B cell (primary cell): ENCODE results near the gene RNASE12. TPM values are rescaled to one million over a fixed set of nuclear protein-coding genes. Genes with fewer than 3 reads are reported as not detected.

Experiments used
- ATAC-seq: fragments of 200-7000 bp; cut with Tn5 transposase; one replicate; pipeline ENCODE4 v1.10.0; 2021; ENCODE audit warnings: low read depth, mild to moderate bottlenecking, moderate number of reproducible peaks, moderate library complexity
- CTCF ChIA-PET: fragments of 350-600 bp; sonication (Branson Sonifier 250); formaldehyde crosslinking; loops from one replicate; lab custom pipeline; 2021; ENCODE audit warnings: antibody characterized with exemption, inconsistent platforms; lab: Charles Lee
- POLR2A ChIA-PET: fragments of 350-600 bp; sonication (Branson Sonifier 250); formaldehyde crosslinking; loops from one replicate; lab custom pipeline; 2021; ENCODE audit warnings: antibody characterized with exemption; lab: Charles Lee
- DNase-seq: peaks from one replicate; pipeline ENCODE4 v3.0.0; 2013
- H2AFZ ChIP-seq: 2 replicates; pipeline ENCODE4 v1.6.1; 2012; ENCODE audit warnings: mild to moderate bottlenecking, low read depth, low read length; ENCODE audit not compliant: insufficient read depth, poor library complexity, severe bottlenecking
- H3K27ac ChIP-seq, 2 donors: 1 replicate in 1 of 2; 2 replicates in 1 of 2; pipeline ENCODE4 v1.5.1; 2012 to 2013; ENCODE audit warnings: low read length in 2 of 2, mild to moderate bottlenecking in 2 of 2, moderate library complexity in 1 of 2
- H3K27me3 ChIP-seq, 4 experiments: fragments of 200-600 bp in 1 of 4; sonication (generic) in 1 of 4; replicated peaks in 1 of 4; 1 replicate in 2 of 4; 2 replicates in 2 of 4; pipeline versions ENCODE4 v1.6.1 to v1.7.0; 2013 to 2016; ENCODE audit warnings: low read length in 3 of 4, mild to moderate bottlenecking in 2 of 4, mixed read lengths in 1 of 4, moderate library complexity in 1 of 4; ENCODE audit not compliant: insufficient read depth in 4 of 4, control insufficient read depth in 3 of 4; ENCODE audit errors: control extremely low read depth in 1 of 4
- H3K36me3 ChIP-seq, 2 experiments: replicated peaks in 1 of 2; 1 replicate in 1 of 2; 2 replicates in 1 of 2; pipeline versions ENCODE4 v1.6.1 to v1.7.1; 2013; ENCODE audit warnings: low read length in 1 of 2; ENCODE audit not compliant: insufficient read depth in 2 of 2, control insufficient read depth in 1 of 2; ENCODE audit errors: control extremely low read depth in 1 of 2, extremely low read depth in 1 of 2
- H3K4me1 ChIP-seq, 2 donors: fragments of 200-600 bp in 1 of 2; sonication (generic) in 1 of 2; 1 replicate in 1 of 2; 2 replicates in 1 of 2; pipeline versions ENCODE4 v1.5.1 to v1.6.1; 2013 to 2017; ENCODE audit warnings: low read length in 2 of 2; ENCODE audit not compliant: control insufficient read depth in 2 of 2, insufficient read depth in 2 of 2
- H3K4me2 ChIP-seq: replicated peaks from 2 replicates; pipeline ENCODE3; 2012; ENCODE audit warnings: mild to moderate bottlenecking, low read depth, low read length; ENCODE audit not compliant: poor library complexity, severe bottlenecking
- H3K4me3 ChIP-seq, 5 experiments: fragments of 200-600 bp in 1 of 5; sonication (generic) in 1 of 5; 1 replicate in 3 of 5; 2 replicates in 2 of 5; pipeline versions ENCODE4 v1.5.1 to v1.7.0; 2011 to 2016; ENCODE audit warnings: low read length in 4 of 5, mild to moderate bottlenecking in 4 of 5, low read depth in 2 of 5, control low read depth in 1 of 5, moderate library complexity in 1 of 5; ENCODE audit not compliant: insufficient read depth in 1 of 5; ENCODE audit errors: control extremely low read depth in 1 of 5, extremely low read depth in 1 of 5
- H3K79me2 ChIP-seq: fragments of 200-600 bp; sonication (generic); one replicate; pipeline ENCODE4 v1.6.0; 2016; ENCODE audit warnings: low read length; ENCODE audit not compliant: control insufficient read depth, insufficient read depth
- H3K9ac ChIP-seq: fragments of 200-600 bp; sonication (generic); 2 replicates; pipeline ENCODE4 v1.6.1; 2017; ENCODE audit warnings: mild to moderate bottlenecking, low read length, moderate library complexity
- H3K9me3 ChIP-seq, 3 donors: one replicate each; pipeline versions ENCODE4 v1.6.1 to v1.7.1; 2013; ENCODE audit warnings: low read length in 2 of 3; ENCODE audit not compliant: control insufficient read depth in 2 of 3, insufficient read depth in 1 of 3; ENCODE audit errors: control extremely low read depth in 1 of 3
- H4K20me1 ChIP-seq: 2 replicates; pipeline ENCODE4 v1.6.0; 2012; ENCODE audit warnings: mild to moderate bottlenecking, low read length; ENCODE audit not compliant: insufficient read depth, control insufficient read depth, poor library complexity, severe bottlenecking
- H3K27ac Mint-ChIP-seq: one replicate; pipeline ENCODE4 v1.8.0; 2021; ENCODE audit warnings: mixed read lengths
- H3K27me3 Mint-ChIP-seq: one replicate; pipeline ENCODE4 v1.8.0; 2021; ENCODE audit warnings: mixed read lengths
- H3K4me1 Mint-ChIP-seq: one replicate; pipeline ENCODE4 v1.8.0; 2021; ENCODE audit warnings: mixed read lengths
- H3K4me3 Mint-ChIP-seq: one replicate; pipeline ENCODE4 v1.8.0; 2021; ENCODE audit warnings: mixed read lengths
- H3K9me3 Mint-ChIP-seq: one replicate; pipeline ENCODE4 v1.8.0; 2022; ENCODE audit warnings: mixed read lengths; ENCODE audit not compliant: insufficient read depth
- EZH2 ChIP-seq: IDR thresholded peaks from 2 replicates; pipeline ENCODE4 v1.6.1; 2012; ENCODE audit warnings: borderline replicate concordance, low read depth, mild to moderate bottlenecking, moderate library complexity, low read length; ENCODE audit not compliant: insufficient read depth, poor library complexity, severe bottlenecking
- WGBS: methylation state at CpG from one replicate; pipeline ENCODE4 v1.1.5; 2013; ENCODE audit warnings: missing lambda C conversion rate; ENCODE audit not compliant: insufficient coverage; 5-methylcytosine and 5-hydroxymethylcytosine counted together
- intact Hi-C: fragments of 100-400 bp; cut with micrococcal nuclease; formaldehyde crosslinking; loops from one replicate; pipeline ENCODE4 v1.10.0; 2022
- polyA plus RNA-seq: library from polyadenylated mRNA; depleted of rRNA; stranded (reverse); fragments of >200 nt; gene quantifications from 2 replicates; pipeline ENCODE4 v1.2.3, GENCODE V29; 2012
- total RNA-seq, 2 donors: library from RNA; stranded (reverse); fragments of 120-200 nt in 1 of 2; gene quantifications; 1 replicate in 1 of 2; 2 replicates in 1 of 2; pipeline versions ENCODE4 v1.2.3 to v1.2.4, GENCODE V29; 2013 to 2022
- TF ChIP-seq, protein P1 (sequence below): fragments of 200-600 bp; IDR thresholded peaks from one replicate; pipeline ENCODE4 v1.8.0; 2022; ENCODE audit warnings: antibody characterized with exemption, mild to moderate bottlenecking

Gene RNASE12
- total and polyA plus RNA-seq, 2 donors (not counting 1 experiment from before 2014, with no cell fraction given): not detected

DNA sequence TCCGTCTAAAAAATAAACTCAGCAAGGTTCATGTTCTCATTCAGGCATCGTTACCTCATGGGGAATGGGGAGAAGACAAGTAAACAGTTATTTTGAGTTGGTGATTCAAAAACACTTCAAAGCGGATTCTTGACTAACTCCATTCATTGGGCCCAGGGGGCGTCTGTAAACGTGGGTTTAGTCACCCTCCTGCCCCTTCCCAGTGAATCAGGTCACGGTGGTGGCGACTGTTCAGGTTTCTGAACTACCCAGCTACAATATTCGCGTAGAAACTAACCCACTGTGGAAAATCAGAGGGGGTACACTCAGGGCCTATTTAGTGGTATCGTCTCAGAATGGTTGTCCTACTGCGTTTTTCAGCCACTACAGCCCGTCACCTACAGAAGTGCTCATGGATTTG is 35.1 kb upstream of the RNASE12 start:
- peak overlapping the region; percentile 10 for H2AFZ ChIP-seq
- H3K4me3 ChIP-seq: peak overlapping the region in 2 of 5 experiments; percentile 5 to 47
- no peak overlapping the region for H3K27ac Mint-ChIP-seq
- no peaks in the 10 kb centered on the region for H3K79me2 ChIP-seq
- no peaks in the 10 kb centered on the region for H3K9me3 Mint-ChIP-seq
- peaks cover 76% of the 10 kb centered on the region for H3K4me1 Mint-ChIP-seq
- no peaks in the 10 kb centered on the region for H3K36me3 ChIP-seq
- peak overlapping the region; percentile 88 for H3K4me3 Mint-ChIP-seq
- ChIA-PET CTCF (interaction anchor here (0.7 to 1.0 kb wide), 2 partner anchors 65 to 298 kb away, joined by 3 to 5 read pairs; no protein-coding TSS in a partner anchor), POLR2A (interaction anchor here (0.6 kb wide), 1 partner anchor 28 kb away, joined by 5 read pairs; no protein-coding TSS in a partner anchor)
- peak overlapping the region; percentile 68 for H3K4me2 ChIP-seq
- peaks cover 56 to 64% of the 10 kb centered on the region in 2 donors for H3K4me1 ChIP-seq
- intact Hi-C loops: no loop called here
- peaks cover 0 to 20% (median 4%) of the 10 kb centered on the region in 4 experiments for H3K27me3 ChIP-seq
- TF ChIP-seq, protein P1, sequence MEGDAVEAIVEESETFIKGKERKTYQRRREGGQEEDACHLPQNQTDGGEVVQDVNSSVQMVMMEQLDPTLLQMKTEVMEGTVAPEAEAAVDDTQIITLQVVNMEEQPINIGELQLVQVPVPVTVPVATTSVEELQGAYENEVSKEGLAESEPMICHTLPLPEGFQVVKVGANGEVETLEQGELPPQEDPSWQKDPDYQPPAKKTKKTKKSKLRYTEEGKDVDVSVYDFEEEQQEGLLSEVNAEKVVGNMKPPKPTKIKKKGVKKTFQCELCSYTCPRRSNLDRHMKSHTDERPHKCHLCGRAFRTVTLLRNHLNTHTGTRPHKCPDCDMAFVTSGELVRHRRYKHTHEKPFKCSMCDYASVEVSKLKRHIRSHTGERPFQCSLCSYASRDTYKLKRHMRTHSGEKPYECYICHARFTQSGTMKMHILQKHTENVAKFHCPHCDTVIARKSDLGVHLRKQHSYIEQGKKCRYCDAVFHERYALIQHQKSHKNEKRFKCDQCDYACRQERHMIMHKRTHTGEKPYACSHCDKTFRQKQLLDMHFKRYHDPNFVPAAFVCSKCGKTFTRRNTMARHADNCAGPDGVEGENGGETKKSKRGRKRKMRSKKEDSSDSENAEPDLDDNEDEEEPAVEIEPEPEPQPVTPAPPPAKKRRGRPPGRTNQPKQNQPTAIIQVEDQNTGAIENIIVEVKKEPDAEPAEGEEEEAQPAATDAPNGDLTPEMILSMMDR: no peak
- TF ChIP-seq EZH2: no peak
- no peak for ATAC-seq
- no peaks in the 10 kb centered on the region for H4K20me1 ChIP-seq
- H3K9me3 ChIP-seq: peaks cover 0 to 28% (median 0%) of the 10 kb centered on the region in 3 donors
- H3K27me3 Mint-ChIP-seq: peaks cover 33% of the 10 kb centered on the region
- WGBS: 20% methylated on average over 7 of the region's 12 CpGs
- H3K9ac ChIP-seq: peak overlapping the region; percentile 41
- DNase-seq: peak; percentile 44
- H3K27ac ChIP-seq: no peak overlapping the region

DNA sequence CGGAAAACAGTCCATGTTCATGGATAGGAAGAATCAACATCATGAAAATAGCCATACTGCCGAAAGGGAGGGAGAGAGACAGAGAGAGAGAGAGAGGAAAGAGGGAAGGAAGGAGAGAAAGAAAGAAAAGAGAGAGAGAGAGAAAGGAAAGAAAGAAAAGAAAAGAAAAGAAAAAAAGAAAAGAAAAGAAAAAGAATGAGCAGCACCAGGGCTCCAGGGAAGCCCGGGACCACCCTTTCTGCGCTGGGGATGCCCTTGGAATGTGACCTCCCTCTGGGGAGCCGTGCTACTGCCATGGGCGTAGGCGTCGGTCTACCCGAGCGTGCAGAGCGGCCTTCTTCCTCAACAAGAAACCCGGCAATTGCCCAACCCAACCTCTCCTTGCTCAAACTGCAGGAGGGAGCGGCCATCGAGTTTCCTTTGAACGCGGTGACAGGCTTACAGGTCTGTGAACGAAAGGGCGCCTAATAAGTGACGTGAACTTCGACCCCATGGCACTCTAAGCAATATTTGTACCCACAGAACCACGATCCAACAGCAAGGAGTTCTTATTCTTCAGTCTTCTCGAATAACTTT is 33.4 kb upstream of the RNASE12 start:
- ATAC-seq (peak; percentile 61), DNase-seq (peak; percentile 76)
- Mint-ChIP-seq H3K27ac (peak overlapping the region; percentile 91), H3K9me3 (no peaks in the 10 kb centered on the region), H3K4me3 (peak overlapping the region; percentile 88), H3K4me1 (peaks cover 66% of the 10 kb centered on the region), H3K27me3 (peaks cover 34% of the 10 kb centered on the region)
- POLR2A ChIA-PET: no interaction called here
- peak overlapping the region in 4 of 5 experiments; percentile 24 to 53 (median 43) for H3K4me3 ChIP-seq
- peaks cover 46 to 52% of the 10 kb centered on the region in 2 donors for H3K4me1 ChIP-seq
- H3K27me3 ChIP-seq: peaks cover 0 to 23% (median under 1%) of the 10 kb centered on the region in 4 experiments
- peak overlapping the region in 1 of 2 donors; percentile 5 for H3K27ac ChIP-seq
- intact Hi-C loops: loop anchor here (1.0 kb wide), 1 partner anchor 11 kb away; no protein-coding TSS in a partner anchor
- peaks cover 0 to 28% (median 0%) of the 10 kb centered on the region in 3 donors for H3K9me3 ChIP-seq
- H3K36me3 ChIP-seq: no peaks in the 10 kb centered on the region
- H3K4me2 ChIP-seq: peak overlapping the region; percentile 68
- TF ChIP-seq EZH2: no peak
- TF ChIP-seq, protein P1: no peak
- H2AFZ ChIP-seq: peak overlapping the region; percentile 20
- 4% methylated on average over 19 of the region's 22 CpGs for WGBS
- no peaks in the 10 kb centered on the region for H4K20me1 ChIP-seq
- H3K79me2 ChIP-seq: no peaks in the 10 kb centered on the region
- CTCF ChIA-PET: no interaction called here
- peak overlapping the region; percentile 41 for H3K9ac ChIP-seq
